GM12872 (cell line): ENCODE results near the gene MGLL.

Experiments used
- TF ChIP-seq, protein P1 (sequence below): IDR thresholded peaks from 3 replicates; pipeline ENCODE4 v1.5.1; 2011; ENCODE audit warnings: low read depth, mild to moderate bottlenecking, low read length, moderate library complexity; ENCODE audit not compliant: insufficient read depth

Gene MGLL

DNA sequence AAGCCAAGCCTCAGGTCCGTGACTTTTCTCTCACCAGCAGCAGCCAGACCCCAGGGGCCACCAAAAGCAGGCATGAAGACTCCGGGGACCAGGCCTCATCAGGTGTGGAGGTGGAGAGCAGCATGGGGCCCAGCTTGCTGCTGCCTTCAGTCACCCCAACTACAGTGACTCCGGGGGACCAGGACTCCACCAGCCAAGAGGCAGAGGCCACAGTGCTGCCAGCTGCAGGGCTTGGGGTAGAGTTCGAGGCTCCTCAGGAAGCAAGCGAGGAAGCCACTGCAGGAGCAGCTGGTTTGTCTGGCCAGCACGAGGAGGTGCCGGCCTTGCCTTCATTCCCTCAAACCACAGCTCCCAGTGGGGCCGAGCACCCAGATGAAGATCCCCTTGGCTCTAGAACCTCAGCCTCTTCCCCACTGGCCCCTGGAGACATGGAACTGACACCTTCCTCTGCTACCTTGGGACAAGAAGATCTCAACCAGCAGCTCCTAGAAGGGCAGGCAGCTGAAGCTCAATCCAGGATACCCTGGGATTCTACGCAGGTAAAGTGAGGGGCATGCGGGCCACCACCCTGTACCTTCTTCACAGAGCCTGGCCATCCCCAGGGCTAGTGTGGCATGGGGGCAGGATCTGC lies 161.6 kb downstream of the MGLL start:
- TF ChIP-seq, protein P1, sequence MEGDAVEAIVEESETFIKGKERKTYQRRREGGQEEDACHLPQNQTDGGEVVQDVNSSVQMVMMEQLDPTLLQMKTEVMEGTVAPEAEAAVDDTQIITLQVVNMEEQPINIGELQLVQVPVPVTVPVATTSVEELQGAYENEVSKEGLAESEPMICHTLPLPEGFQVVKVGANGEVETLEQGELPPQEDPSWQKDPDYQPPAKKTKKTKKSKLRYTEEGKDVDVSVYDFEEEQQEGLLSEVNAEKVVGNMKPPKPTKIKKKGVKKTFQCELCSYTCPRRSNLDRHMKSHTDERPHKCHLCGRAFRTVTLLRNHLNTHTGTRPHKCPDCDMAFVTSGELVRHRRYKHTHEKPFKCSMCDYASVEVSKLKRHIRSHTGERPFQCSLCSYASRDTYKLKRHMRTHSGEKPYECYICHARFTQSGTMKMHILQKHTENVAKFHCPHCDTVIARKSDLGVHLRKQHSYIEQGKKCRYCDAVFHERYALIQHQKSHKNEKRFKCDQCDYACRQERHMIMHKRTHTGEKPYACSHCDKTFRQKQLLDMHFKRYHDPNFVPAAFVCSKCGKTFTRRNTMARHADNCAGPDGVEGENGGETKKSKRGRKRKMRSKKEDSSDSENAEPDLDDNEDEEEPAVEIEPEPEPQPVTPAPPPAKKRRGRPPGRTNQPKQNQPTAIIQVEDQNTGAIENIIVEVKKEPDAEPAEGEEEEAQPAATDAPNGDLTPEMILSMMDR, result no peak

DNA sequence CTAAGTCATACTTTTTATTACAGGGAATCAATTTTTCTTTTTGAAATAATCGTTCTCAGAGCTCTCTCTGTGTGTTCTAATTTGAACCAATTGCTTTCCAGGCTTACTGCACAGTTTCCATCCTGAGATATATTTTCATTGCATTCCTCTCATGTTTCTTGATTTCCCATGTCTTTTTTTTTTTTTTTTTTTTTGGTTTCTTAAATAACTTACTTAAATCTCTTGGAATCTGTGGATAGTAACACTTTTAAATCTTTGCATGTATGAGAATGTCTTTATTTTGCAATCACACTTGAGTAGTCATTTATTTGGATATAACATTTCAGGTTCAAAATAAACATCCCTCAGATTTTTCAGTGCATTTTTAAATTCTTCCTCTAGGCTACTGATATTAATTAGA lies 164.1 kb downstream of the MGLL start:
- TF ChIP-seq, protein P1, result no peak

DNA sequence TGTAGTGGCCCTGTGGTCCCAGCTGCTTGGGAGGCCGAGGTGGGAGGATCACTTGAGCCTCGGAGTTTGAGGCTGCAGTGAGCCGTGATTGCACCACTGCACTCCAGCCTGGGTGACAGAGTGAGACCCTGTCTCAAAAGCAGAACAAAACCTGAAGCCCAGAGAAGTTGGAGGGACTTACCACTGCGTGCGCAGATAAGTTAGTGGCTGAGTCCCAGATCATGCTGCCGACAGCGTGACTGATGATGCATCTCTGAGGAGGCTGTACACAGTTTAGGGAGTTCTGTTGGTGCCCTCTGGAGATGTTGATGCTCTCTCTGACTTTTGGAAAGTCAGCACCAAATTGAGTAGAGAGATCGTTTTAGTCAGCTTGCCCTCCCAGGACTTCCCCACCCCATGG lies 165.4 kb downstream of the MGLL start:
- TF ChIP-seq, protein P1, result no peak

DNA sequence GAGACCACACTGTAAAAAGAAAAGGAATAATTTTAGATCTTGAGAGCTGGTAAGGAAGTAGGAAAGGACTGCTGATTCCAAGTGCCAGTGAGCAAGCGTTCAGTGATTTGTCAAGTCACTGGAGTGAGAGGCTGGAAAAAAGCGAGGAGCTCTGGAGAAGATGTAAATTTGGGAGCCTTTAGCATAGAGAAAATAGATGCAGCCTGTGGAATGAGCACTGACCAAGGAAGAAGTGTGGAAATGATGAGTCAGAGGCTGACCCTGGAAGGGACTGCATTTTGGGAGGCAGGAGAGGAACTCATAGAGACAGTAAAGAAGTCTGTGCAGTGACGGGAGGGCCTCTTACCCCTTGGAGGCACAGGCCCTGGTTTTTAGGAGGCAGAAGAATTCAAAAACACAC lies 166.7 kb downstream of the MGLL start:
- TF ChIP-seq, protein P1, result no peak

DNA sequence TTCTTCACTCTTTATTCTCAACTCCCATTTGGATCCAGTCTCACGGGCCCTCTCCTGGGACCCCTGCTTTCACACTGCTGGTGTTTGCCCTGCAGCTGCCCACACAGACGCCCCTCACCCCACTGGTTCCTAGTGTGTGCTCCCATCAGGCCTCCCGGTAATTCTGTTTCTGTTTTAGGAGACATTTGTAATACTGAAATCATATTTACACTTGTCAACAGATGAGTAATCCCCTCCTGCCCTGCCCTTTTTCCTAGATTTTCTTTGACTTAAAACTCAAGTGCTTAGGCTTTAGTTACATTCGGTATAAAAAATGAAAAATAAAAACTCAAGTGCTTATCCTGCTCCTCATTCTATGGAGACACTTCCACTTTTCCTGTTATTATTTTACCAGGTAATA lies 167.9 kb downstream of the MGLL start:
- TF ChIP-seq, protein P1, result no peak

DNA sequence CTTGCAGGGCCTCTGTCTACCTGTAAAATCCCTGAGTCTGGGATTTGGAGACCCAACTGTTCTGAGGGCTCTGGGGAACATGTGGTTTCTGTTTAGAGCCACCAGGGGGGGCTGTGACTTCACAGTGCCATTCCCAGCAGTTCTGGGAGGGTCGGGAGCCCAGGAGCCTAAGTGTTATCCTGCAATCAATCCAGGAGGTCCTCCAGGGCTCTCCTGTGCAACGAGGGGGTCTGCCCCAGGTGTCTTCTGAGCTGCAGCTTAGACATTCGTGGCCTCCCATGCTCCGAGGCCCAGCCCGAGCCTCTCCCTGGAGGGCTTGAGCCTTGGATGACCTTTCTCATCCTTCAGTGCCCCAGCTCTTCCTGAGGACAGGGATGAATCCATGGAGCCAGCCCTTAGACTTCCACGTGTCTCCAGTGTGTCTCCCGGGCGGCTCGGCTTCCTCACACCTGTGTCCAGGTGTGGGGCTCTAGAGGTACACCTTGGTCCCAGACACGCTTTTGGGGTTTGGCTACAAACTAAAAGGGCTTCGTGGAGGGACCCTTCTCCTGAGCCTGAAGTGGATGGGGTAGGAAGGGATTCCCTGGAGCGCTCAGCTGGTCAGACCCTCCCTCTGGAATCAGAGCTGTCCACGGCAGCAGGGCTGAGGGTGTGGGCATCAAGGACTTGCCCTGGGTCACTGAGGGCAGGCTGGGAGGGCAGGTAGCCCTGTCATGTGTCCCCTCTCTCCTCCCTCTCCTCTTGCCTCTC lies 169.9 kb downstream of the MGLL start:
- TF ChIP-seq, protein P1, result peak; percentile 86

DNA sequence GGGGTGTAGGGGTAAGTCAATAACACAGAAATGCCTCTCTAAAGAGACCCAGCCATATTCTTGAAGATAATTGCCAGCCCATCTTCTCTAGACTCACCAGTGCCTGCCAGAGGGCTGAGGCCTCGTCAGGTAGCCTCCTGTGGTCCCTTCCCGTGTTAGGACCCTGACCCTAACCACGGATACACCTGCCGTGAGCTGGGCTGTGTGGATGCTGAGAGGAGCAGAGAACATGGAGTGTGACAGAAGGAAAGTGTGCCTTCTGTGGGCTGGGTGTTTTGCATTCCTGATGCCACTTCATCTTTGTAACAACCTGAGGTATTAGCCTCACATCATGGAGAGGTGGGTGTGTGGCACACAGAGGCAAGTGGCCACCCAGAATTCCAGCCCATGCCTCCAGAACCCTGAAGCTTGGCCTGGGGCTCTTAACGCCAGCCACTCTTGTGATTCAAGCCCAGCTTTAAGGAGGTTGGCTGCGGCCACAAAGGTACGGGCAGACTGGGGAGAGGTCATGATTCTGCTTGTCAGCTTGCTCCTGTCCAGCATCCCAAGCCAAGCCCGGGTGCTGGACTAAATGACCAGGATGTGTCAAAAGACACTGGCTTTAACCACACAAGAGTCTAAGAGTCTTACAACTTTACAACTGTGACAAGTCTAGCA lies 170.7 kb downstream of the MGLL start:
- TF ChIP-seq, protein P1, result no peak
